Kidney epithelial cell (primary cell): ENCODE measurements around the gene MAP4K4. TPM values are rescaled to one million over a fixed set of nuclear protein-coding genes. Genes with fewer than 3 reads are reported as not detected.

ENCODE experiments used
- DNase-seq: peaks from one replicate; pipeline ENCODE4 v3.0.0-alpha.2; 2010; ENCODE audit warnings: low read depth
- H3K27me3 ChIP-seq: 2 replicates; pipeline ENCODE4 v1.6.0; 2011; ENCODE audit warnings: low read length; ENCODE audit not compliant: control insufficient read depth, insufficient read depth
- H3K36me3 ChIP-seq: 2 replicates; pipeline ENCODE4 v1.5.1; 2011; ENCODE audit warnings: low read length; ENCODE audit not compliant: control insufficient read depth, insufficient read depth
- H3K4me3 ChIP-seq: 2 replicates; pipeline ENCODE4 v1.5.1; 2011; ENCODE audit warnings: low read depth, mild to moderate bottlenecking, control low read depth, low read length
- CTCF ChIP-seq: IDR thresholded peaks from 2 replicates; pipeline ENCODE4 v1.5.1; 2011; ENCODE audit warnings: mild to moderate bottlenecking, moderate library complexity, low read length, control low read depth, inconsistent platforms; ENCODE audit not compliant: insufficient read depth, poor library complexity, severe bottlenecking
- total RNA-seq: library from RNA; depleted of rRNA; stranded (reverse); fragments of >200 nt; gene quantifications from 2 replicates; pipeline ENCODE4 v1.2.3, GENCODE V29; 2015

MAP4K4 gene
- total RNA-seq, 1 donor from 2014 or later = 134 TPM

GRCh38 chr2:101892377-101892776 lies 194.9 kb downstream of the MAP4K4 start:
- Histone ChIP-seq H3K27me3 (no peaks in the 10 kb centered on the region), H3K36me3 (peaks cover 3% of the 10 kb centered on the region), H3K4me3 (no peak overlapping the region)
- DNase-seq = no peak
- no peak for TF ChIP-seq CTCF

- H3K4me3 ChIP-seq = no peak overlapping the region
- DNase-seq = no peak
- no peaks in the 10 kb centered on the region for H3K27me3 ChIP-seq
- peaks cover 3% of the 10 kb centered on the region for H3K36me3 ChIP-seq
- no peak for TF ChIP-seq CTCF
Observed at GRCh38 chr2:101893681-101894381, 196.3 kb downstream of the MAP4K4 start.

- Histone ChIP-seq H3K4me3 (no peak overlapping the region), H3K27me3 (no peaks in the 10 kb centered on the region), H3K36me3 (peaks cover 1% of the 10 kb centered on the region)
- no peak for DNase-seq
- TF ChIP-seq CTCF = no peak
Observed at GRCh38 chr2:101895039-101895438, 197.5 kb downstream of the MAP4K4 start.

- no peaks in the 10 kb centered on the region for H3K27me3 ChIP-seq
- no peak for TF ChIP-seq CTCF
- H3K4me3 ChIP-seq = no peak overlapping the region
- DNase-seq = no peak
- peaks cover 1% of the 10 kb centered on the region for H3K36me3 ChIP-seq
Observed at GRCh38 chr2:101895819-101896322, 198.4 kb downstream of the MAP4K4 start.

GRCh38 chr2:101897301-101897700 lies 199.8 kb downstream of the MAP4K4 start:
- DNase-seq = no peak
- Histone ChIP-seq H3K27me3 (no peaks in the 10 kb centered on the region), H3K4me3 (no peak overlapping the region), H3K36me3 (peaks cover 1% of the 10 kb centered on the region)
- TF ChIP-seq CTCF = no peak

GRCh38 chr2:101899265-101899664 lies 201.8 kb downstream of the MAP4K4 start:
- H3K27me3 ChIP-seq = no peaks in the 10 kb centered on the region
- H3K36me3 ChIP-seq = no peaks in the 10 kb centered on the region
- DNase-seq = no peak
- H3K4me3 ChIP-seq = no peak overlapping the region
- TF ChIP-seq CTCF = no peak
